ENCODE results near the gene PBX2.

Gene PBX2

DNA sequence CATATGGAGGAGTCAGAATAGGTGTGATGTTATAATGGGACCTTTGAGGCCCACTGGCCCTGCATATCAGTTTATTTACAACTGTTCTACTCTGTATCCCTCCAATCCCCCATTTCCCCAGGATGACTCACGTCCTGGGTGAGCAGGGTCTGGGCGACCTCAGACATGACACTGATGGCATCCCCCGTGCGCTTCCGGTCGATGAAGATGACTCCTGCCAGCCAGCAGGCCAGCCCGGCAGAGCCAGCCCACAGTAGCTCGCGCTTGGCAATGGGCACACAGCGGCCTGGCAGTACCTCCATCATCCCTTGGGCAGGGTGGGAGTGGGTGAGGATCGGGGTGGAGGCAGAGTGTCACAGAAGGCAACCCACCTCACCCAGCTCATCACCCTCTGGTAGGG is 19.7 kb downstream of the PBX2 start:
- no peak for DNase-seq (ENCODE audit: low read depth)

DNA sequence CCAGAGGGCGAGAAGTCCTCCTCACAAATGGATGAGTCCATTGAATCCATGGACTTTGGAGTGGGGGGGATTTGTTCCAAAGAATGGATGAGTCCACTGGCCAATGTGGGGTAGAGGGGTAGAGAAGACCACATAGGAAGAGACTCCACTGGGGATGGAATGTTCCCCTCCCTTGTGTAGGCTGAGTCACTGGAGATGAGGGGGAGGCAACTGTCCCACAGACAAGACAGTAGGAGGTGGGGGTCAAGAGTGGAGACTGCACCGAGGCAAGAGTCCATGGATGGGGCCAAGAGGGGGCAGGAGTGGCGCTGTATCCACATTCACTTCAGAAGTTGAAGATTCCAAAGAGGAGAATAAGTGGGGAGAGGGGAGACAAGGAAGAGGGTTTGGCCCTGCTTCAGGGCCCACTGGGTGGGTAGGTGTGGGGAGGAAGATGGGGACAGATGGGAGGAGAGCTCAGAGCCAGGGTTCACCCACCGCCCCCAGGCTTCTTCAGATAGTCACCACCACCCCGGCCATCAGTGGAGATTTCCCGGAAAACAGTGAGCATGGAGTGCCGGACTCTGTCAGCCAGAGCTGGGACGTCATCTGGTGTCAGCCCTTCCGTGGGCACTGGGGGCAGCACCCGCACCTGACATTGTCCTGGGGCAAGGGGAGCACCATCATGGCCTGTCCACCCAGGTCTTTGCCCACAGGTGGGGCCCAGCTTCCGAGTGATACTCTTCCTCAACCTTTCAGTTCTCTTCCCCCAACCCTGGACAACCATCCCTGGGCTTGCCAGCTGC is 21.0 kb downstream of the PBX2 start:
- DNase-seq (ENCODE audit: low read depth) = no peak

DNA sequence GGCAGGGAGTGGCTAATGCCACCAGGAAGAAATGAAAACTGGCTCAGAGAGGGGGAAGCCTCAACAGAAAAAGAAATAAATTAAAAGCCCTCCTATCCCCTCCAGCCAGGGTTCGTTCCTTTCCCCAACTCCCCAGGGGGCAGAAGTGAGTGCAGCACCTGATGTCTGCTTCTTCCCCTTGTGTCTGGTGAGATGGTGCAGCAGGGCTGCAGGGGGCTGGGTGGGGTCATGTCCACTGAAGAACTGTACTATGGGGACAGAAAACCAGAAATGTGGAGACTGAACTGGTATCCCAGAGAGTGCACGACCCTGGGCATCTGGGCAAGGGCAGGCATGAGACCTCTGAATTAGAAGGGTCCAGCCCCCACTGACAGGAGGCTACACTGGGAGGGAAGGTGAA is 21.7 kb downstream of the PBX2 start:
- DNase-seq (ENCODE audit: low read depth) = no peak

DNA sequence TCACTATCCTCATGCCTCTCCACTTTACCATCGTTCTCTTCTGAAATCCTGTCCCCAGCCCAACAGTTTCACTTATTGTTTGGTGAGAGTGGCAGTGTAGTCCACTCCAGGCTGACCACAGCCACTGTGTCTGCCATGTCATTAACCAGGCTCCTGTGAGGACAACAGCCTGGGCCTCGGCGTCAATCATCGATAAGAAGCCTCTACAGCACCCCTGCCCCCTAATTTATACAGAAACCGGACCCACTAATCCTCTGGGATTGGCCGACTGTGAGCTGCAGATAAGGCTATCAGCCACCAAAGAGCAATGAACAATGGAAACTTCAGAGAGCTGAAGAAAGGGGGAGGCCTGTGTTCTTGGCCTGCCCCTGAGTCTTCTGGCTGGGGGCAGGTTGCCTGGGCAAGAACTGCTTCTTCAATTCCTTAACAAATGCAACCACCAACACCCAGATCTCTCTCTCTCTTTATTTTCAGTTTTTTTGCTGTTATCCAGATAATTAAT is 22.2 kb downstream of the PBX2 start:
- no peak for DNase-seq (ENCODE audit: low read depth)

DNA sequence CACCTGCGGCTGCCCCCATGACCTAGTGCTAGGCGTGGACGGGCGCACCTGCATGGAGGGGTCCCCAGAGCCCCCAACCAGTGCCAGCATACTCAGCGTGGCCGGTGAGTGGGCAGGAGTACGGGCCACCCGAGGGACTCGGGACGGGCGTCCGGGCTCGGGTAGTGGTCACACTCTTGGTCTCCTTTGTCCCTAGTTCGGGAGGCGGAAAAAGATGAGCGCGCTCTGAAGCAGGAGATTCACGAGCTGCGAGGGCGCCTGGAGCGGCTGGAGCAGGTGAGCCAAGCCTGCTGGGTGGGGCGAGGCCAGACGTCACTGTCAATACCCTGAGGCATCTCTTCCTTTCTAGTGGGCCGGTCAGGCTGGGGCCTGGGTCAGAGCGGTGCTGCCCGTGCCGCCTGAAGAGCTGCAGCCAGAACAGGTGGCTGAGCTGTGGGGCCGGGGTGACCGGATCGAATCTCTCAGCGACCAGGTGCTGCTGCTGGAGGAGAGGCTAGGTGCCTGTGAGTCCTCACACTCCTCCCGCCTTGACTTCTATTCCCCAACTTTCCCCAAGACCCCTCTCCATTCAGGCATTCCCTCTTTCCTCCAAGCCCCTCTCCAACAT is 22.7 kb downstream of the PBX2 start:
- no peak for DNase-seq (ENCODE audit: low read depth)

DNA sequence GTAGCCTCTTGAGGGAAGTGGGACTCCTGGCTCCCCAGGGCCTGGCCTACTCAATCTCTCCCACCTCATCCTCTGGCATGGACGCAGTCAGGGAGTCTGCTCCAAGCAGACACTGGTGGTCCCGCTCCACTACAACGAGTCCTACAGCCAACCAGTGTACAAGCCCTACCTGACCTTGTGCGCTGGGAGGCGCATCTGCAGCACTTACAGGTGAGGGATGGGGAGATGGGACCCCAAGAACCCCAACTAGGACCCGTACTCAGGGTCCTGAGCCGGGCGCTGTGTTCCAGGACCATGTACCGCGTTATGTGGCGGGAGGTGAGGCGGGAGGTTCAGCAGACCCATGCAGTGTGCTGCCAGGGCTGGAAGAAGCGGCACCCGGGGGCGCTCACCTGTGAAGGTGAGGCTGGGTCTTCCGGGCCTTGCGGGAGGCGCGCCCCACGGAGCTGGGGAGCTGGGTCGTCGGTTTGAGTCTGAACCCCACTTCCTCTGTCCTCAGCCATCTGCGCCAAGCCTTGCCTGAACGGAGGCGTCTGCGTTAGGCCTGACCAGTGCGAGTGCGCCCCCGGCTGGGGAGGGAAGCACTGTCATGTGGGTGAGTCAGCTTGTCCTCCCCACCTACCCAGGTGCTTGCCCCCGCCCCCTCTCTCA is 23.5 kb downstream of the PBX2 start:
- no peak for DNase-seq (ENCODE audit: low read depth)

DNA sequence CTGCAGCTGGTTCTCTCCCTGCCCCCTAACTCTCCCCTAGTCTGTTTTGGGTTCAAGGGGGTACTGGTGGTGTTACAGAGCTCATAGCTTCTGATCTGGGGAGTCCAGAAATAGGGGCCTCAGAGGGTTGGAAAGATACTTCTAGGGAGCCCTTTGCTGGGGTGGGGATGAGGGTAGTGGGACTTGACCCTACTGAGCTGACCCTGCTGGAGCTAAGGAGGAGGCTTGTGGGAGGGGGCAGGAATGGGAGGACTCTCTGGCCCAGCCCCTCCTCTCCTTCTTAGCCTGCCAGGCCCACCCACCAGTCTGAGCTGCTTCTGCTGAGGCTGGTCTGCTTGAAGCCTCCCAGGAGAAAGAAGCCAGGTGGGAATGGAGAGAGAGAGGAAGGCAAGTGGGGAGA is 25.7 kb downstream of the PBX2 start, which contains the start of gene EGFL8:
Gene EGFL8, plus strand, starts transcription at position 301 of the 400 bp plus-strand sequence. CDS start 1,571 bp downstream, outside the sequence.
- no peak for DNase-seq (ENCODE audit: low read depth)

DNA sequence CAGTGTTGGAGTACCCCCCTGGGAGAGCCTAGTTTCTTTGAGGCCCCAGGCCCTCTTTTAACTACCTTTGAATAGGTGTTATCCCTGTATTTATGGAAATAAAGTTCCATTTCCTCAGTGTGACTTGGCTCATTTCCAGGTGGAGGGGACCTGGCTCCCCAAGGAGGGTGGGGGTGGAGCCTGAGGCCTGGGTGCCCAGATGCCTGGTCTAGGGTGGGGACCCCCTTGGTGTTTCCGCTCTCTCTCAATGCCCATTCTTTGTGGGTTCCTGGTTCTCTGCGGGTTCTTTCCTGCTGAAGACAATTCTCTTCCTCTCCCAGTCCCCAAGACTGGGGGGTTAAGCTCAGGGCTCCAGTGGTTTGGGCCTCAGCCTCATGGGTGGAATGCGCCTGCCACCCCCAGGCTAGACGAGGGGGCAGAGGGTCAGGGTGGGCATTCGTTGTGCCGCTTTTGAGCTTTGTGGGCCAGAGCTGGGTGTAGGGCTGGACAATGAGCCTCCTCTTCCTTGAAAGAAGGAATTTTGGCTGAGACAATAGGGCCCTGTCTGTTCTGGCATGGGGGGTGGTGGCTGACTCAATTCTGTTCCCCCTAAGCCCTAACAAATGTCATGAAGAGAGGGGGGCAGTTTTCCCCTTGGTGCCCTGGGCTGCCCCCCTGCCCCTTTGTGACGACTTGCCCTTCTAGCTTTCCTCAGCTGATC is 26.3 kb downstream of the PBX2 start:
- DNase-seq (ENCODE audit: low read depth) = no peak

DNA sequence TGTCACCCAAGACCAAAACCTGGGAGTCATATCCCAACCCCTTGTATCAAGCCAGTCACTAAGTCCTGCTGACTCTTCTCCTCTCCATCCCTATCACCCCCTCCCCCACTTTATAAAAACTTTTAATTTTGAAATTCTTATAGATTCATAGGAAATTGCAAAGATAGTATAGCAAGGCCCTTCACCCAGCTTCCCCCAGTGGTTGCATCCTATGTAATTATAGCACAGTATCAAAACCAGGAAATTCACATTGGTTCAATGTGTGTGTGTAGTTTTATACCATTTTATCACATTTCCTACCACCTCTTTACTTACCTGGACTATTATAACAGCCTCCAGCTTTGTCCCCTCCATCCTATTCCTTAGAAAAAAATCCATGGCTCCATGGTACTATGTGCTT is 31.9 kb downstream of the PBX2 start:
- no peak for DNase-seq (ENCODE audit: low read depth)

DNA sequence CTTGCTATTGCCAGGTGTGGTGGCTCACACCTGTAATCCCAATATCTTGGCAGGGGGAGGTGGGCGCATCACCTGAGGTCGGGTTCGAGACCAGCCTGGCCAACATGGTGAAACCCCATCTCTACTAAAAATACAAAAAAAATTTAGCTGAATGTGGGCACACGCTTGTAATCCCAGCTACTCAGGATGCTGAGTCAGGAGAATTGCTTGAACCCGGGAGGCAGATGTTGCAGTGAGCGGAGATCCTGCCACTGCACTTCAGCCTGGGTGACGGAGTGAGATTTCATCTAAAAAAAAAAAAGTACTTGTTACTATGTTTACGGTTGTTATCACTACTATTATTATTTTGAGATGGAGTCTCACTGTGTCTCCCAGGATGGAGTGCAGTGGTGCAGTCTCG is 33.1 kb downstream of the PBX2 start:
- no peak for DNase-seq (ENCODE audit: low read depth)

DNA sequence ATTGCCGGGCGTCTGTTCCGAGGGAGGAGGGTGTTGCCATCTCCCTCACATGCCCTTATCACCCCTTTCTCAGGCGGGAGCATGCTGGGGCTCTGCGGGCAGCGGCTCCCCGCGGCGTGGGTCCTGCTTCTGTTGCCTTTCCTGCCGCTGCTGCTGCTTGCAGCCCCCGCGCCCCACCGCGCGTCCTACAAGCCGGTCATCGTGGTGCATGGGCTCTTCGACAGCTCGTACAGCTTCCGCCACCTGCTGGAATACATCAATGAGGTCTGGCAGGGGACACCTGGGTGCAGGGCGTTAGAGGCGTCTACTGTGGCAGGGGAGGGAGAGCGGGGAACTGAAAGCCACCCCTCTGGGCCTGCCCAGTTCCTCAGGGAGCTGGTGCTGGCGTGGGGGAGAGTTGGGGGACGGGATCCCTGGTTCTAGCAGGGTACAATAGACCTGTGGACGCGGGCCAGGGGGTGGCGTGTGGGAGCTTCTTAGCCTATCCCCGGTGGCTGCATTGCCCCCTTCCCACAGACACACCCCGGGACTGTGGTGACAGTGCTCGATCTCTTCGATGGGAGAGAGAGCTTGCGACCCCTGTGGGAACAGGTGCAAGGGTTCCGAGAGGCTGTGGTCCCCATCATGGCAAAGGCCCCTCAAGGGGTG is 35.4 kb downstream of the PBX2 start:
- DNase-seq (ENCODE audit: low read depth) = no peak

DNA sequence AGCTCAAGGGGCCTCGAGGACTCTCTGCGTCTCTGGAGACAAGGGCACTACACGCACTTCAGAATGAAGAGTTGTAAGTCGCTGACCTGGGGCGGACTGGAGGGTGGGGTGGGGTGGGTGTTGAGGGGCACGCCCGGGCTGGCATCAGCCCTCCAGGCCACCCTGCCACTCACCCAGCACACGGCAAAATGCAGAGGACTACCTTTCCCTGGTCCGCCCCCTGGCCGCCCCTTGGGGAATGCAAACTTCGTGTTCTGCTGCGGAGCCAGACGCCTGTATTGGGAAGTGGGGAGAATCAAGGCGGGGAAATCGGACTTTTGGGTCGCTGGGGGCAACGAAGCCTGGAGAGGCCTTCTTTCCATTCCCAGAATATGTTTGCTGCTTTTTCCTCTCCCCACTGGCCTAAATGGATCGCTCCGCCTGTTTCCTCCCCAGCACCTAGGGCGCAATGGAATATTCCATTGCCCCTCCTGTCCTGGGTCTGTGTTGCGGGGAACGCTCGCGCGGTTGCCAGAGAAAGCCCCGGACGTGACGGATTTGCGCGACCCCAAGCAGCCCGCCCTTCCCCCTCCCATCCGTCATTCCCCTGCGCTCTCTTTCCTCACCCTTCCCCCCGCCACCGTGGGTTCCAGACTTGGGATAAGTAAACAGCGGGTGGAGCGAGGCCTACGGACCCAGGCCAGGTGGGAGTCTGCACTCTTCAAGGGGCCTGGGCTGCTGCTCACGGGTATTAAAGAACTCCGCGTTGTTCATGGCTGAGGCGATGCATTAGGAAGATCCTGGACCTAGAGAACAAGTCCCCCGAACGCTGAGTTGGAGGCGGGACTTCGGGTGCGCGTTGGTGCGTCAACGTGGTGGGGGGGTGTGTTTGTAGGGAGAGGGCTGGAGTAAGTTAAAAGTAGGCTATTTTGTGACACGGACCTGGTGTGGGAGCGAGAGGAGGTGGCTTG is 36.2 kb downstream of the PBX2 start, which contains the start of gene PPT2:
Gene PPT2, plus strand, starts transcription at position 578 of the 950 bp plus-strand sequence. CDS start 454 bp downstream, outside the sequence.
- peak; percentile 89 for DNase-seq (ENCODE audit: low read depth)

DNA sequence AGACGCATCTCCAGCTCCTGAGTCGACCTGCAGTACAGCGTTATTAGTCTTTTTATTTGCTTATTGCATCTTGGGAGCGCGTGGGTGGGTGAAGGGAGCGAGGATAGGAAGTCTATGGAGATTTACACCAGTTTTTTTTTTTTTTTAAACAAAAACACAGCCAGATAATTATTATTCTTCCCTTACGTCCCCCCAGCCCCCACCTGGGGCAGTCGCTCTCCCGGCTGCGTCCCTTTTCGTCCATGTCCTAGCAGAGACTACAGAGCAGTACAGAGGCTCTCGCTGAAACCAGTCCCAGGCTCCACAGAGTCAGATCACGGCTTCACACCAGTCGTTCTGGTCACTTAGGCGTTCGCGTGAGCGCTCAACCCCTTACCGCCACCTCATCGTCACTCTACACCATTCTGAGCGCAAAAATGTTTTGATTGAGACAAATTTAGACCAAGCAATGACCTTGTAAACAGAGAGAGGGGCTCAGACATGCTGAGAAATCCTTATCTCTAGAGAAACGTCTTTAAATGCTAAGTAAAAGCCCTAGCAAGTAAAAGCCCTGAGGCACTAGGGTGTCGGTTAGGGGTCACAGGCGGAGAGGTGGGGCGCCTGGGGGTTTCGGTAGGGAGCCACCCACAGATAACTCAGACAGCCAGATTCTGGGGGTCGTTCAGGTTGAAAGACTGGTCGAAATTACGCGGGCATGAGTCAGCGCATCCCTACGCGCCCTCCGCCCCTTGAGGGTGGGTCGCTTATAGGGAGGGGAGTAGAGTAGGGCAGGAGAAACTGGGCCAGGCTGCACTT is 37.0 kb downstream of the PBX2 start:
- DNase-seq (ENCODE audit: low read depth) = no peak

DNA sequence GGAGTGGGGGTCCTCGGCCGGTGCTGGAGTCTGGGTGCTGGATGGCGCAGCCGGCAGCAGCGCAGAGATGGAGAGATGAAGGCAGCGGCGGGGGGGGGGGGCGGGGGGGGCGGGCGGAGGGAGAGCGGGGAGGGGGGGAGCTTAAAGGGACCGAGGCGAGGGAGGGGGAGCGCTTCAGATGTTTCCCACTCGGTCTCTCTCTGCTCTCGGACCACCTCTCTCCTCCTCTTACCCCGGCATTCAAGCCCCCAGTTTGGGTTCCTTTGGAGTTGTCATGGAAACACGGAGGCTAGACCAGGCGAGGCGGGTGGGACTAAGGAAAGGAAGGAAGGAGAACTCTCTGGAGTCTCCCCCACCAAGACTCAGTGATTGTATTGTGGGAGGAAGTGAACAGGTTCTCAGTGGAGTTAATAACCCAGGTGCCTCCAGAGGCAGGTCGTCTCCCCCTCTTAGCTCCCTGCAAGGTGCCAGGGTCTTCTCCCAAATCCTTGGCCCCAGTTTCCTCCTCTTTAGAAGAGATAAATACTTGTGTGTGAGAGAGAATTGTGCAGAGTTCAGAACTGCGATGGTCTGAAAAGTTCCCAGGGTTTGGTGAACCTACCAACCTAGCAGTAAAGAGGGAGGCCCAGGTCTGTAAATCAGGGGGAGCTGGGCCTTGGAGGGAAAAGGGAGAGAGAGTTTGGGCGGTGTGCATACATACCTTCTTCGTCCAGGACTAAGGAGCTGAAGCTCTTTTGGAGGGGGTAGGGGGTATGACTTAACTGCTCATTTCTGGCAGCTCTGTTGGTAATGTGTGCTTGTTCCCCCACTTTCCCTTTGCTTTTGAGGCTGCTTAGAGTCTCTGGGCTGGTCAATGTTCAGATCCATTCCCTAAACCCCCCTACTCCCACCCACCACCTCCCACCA is 37.9 kb downstream of the PBX2 start, which contains the start of gene PRRT1:
Gene PRRT1, minus strand, starts transcription at position 77 of the 906 bp plus-strand sequence. CDS start 112 bp downstream, outside the sequence.
- no peak for DNase-seq (ENCODE audit: low read depth)

DNA sequence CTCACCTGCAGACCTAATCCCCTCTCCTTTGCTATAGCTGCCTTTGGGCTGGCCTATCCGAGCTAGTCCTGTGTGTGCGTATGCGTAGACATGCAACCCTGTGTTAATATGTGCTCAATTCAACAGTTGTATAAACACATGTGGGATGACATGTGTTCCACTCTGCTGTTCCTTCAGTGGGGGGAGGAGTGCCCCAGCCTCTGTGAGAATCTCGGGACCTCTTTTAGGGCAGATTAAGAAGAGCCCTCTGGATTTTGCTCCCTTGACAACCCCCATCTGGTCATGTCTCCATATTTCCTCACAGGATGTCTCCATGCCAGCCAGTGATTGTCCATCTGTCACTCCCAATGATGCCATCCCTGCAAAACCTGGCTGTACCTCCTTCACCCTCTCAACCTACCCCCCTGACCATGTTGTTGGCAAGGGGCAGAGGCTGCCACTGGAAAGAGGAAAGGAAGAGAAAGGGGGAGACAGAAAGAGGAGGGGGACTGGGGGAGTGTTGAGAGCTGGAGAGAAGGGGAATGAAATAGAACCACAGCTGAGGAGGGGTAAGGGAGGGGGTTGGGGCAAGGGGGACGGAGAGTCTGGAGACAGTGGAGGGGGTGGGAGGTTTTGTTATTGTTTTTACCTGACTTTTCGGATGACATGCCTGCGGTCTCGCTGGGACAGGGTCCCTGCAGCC is 38.7 kb downstream of the PBX2 start:
- DNase-seq (ENCODE audit: low read depth) = no peak

DNA sequence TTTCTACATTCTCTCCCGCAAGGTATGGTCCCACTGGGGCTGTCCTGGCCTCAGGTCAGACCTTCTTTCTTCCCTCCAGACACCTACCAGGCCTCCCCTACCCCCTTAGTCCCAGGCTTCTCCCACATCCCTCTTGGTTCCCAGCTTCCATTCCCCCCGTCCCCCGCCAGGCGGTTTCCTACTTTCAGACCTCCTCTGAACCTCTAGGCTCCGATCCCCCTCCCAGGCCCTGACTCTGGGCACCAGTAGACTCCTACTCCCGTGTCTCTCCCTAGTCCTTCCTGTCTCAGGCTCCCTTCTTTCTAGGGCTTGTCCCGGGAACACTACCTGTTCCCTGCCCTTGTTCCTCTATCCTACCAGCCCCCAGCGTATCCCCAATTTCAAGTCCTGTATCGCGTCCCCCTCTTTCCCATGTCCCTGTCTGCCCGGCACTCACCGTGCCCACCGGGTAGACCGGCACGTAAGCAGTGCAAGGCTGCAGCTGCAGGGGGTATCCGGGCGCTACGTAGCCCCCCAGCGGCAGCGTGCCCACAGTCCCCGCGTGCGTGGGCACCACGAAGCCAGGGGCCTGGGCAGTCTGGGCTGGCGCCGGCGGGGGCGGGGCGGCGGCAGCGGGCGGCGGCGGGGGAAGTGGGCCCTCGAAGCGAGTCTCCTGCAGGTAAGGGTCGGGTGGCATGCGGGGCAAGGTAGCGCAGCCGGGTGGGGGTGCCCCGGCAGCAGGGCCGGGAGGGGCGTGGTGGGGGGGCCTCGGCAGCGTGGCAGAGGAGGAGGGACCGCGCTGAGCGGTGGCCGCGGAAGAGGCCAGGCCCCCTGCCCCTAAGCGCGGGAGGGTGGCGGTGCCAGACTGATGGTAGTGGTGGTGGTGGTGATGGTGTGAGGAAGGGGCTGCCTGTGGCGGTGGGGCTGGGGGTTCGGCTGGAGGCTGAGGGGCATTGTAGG is 39.8 kb downstream of the PBX2 start:
- no peak for DNase-seq (ENCODE audit: low read depth)
